ENCODE results near the gene PRR7. TPM values are rescaled to one million over a fixed set of nuclear protein-coding genes. Genes with fewer than 3 reads are reported as not detected.

The PRR7 gene
- polyA plus RNA-seq, 1 of the 3 experiments (the other 2 are of a cell fraction), result 17.1 TPM

DNA sequence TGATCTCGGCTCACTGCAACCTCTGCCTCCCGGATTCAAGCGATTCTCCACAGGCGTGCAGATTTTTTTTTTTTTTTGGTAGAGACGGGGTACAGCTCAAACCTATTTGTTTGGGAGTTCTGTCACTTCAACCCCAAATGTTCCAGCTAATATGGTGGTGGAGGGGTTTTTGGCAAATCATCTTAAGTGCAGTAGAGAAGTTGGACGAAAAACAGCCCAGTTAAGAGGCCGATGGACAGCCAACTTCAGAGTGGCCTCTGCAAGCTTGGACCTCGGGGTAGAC lies 756 bp upstream of the PRR7 start:
- Histone ChIP-seq H3K9me2 (no peaks in the 10 kb centered on the region), H4K20me1 (ENCODE audit: insufficient read depth) (0 out of 2 replicates have a peak, but pooled peaks cover 9% of the 10 kb centered on the region), H3F3A (replicated peaks; ENCODE audit: insufficient read depth) (peaks cover 21% of the 10 kb centered on the region), H3K4me2 (peak overlapping the region; percentile 86), H3K9ac (peak overlapping the region; percentile 92; the same call in 1 of the 2 replicates), H3K9me3 (no peaks in the 10 kb centered on the region), H3K4me1 (ENCODE audit: control insufficient read depth in 1 of 2, insufficient read depth in 2 of 2, low read depth in 1 of 2, low read length in 1 of 2) (peaks cover 23 to 38% of the 10 kb centered on the region in 2 experiments), H3K4me3 (ENCODE audit: low read depth in 2 of 2, low read length in 1 of 2) (peak overlapping the region; percentile 69 to 77), H2AFZ (ENCODE audit: low read depth) (no peak overlapping the region), H3K27me3 (ENCODE audit: insufficient read depth) (no peaks in the 10 kb centered on the region), H3K27ac (ENCODE audit: low read depth in 2 of 2, low read length in 1 of 2) (peak overlapping the region; percentile 93 to 96; a peak in 2 of 4 replicates), H3K36me3 (replicated peaks in 1 of 2; ENCODE audit: control insufficient read depth in 1 of 2, insufficient read depth in 2 of 2, low read length in 1 of 2) (peaks cover 5 to 13% of the 10 kb centered on the region in 2 experiments), H3K79me2 (ENCODE audit: insufficient read depth) (peaks cover 25% of the 10 kb centered on the region)
- POLR2A ChIA-PET, result interaction anchor here (0.8 to 6.1 kb wide), 7 partner anchors 9 to 55 kb away, joined by 3 to 46 read pairs (median 4); partner anchors contain the start of gene GRK6
- DNase-seq, result no peak
- WGBS (ENCODE audit: low lambda C conversion rate), result 55% methylated on average over 8 of the region's 8 CpGs
- TF ChIP-seq JUND (IDR thresholded peaks at IDR 0.05), result no peak
- no peak for TF ChIP-seq MXI1 (IDR thresholded peaks at IDR 0.05; ENCODE audit: low read depth, low read length)
- TF ChIP-seq, protein P1, sequence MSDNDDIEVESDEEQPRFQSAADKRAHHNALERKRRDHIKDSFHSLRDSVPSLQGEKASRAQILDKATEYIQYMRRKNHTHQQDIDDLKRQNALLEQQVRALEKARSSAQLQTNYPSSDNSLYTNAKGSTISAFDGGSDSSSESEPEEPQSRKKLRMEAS (IDR thresholded peaks at IDR 0.05; ENCODE audit: low read depth), result no peak
- no peak for TF ChIP-seq ELF1 (IDR thresholded peaks at IDR 0.05)
- TF ChIP-seq NFIC (IDR thresholded peaks at IDR 0.05; ENCODE audit: borderline replicate concordance), result no peak
- CTCF ChIA-PET, result interaction anchor here (0.7 to 15.5 kb wide), 9 partner anchors 9 to 127 kb away, joined by 3 to 318 read pairs (median 5); partner anchors contain the start of genes GRK6, PDLIM7 and PFN3

DNA sequence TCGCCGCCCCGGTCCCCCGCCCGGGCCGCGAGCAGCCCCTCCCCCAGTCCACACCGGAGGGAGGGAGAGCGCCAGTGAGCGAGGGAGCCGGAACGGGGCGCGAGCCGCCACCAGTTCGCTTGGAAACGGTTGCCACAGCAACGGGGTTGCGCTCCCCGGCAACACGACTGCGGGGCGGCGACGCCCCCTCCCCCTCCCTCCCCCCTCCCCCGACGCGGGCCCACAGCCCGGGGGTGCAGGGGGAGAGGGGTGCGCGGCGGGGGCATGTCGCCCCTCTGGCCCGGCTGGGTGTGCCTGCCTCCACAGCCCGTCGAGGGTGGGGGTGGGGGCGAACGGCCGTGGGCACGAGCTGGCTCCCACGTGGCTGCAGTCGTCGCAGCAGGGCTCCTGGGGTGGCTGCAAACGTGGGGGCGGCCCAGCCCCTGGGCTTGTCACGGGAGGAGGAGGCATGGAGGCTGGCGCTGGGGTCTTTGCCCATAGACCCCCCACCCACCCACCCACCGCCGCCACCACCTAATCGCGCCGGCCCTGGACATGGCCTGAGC lies 524 bp downstream of the PRR7 start:
- DNase-seq, result peak; percentile 90
- Histone ChIP-seq H3K4me3 (ENCODE audit: low read depth in 2 of 2, low read length in 1 of 2) (peak overlapping the region; percentile 69 to 77), H3K9me3 (no peaks in the 10 kb centered on the region), H3K79me2 (ENCODE audit: insufficient read depth) (peaks cover 27% of the 10 kb centered on the region), H3K27ac (ENCODE audit: low read depth in 2 of 2, low read length in 1 of 2) (peak overlapping the region; percentile 93 to 96), H3K36me3 (replicated peaks in 1 of 2; ENCODE audit: control insufficient read depth in 1 of 2, insufficient read depth in 2 of 2, low read length in 1 of 2) (peaks cover 5 to 14% of the 10 kb centered on the region in 2 experiments), H3K9ac (peak overlapping the region; percentile 92), H3K4me2 (peak overlapping the region; percentile 86), H4K20me1 (ENCODE audit: insufficient read depth) (0 out of 2 replicates have a peak, but pooled peaks cover 9% of the 10 kb centered on the region), H3K27me3 (ENCODE audit: insufficient read depth) (no peaks in the 10 kb centered on the region), H3K9me2 (no peaks in the 10 kb centered on the region), H3F3A (replicated peaks; ENCODE audit: insufficient read depth) (peaks cover 21% of the 10 kb centered on the region), H3K4me1 (ENCODE audit: control insufficient read depth in 1 of 2, insufficient read depth in 2 of 2, low read depth in 1 of 2, low read length in 1 of 2) (peaks cover 23 to 47% of the 10 kb centered on the region in 2 experiments), H2AFZ (ENCODE audit: low read depth) (no peak overlapping the region)
- 9% methylated on average over 19 of the region's 52 CpGs for WGBS (ENCODE audit: low lambda C conversion rate)
- CTCF ChIA-PET, result interaction anchor here (0.7 to 15.5 kb wide), 14 partner anchors 8 to 144 kb away, joined by 3 to 318 read pairs (median 4); partner anchors contain the start of genes GRK6, PDLIM7, PFN3 and PRELID1
- TF ChIP-seq, protein P2, sequence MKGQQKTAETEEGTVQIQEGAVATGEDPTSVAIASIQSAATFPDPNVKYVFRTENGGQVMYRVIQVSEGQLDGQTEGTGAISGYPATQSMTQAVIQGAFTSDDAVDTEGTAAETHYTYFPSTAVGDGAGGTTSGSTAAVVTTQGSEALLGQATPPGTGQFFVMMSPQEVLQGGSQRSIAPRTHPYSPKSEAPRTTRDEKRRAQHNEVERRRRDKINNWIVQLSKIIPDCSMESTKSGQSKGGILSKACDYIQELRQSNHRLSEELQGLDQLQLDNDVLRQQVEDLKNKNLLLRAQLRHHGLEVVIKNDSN (IDR thresholded peaks at IDR 0.05; ENCODE audit: borderline replicate concordance, low read depth), result no peak; the same call in 1 of the 2 replicates
- TF ChIP-seq, protein P3, sequence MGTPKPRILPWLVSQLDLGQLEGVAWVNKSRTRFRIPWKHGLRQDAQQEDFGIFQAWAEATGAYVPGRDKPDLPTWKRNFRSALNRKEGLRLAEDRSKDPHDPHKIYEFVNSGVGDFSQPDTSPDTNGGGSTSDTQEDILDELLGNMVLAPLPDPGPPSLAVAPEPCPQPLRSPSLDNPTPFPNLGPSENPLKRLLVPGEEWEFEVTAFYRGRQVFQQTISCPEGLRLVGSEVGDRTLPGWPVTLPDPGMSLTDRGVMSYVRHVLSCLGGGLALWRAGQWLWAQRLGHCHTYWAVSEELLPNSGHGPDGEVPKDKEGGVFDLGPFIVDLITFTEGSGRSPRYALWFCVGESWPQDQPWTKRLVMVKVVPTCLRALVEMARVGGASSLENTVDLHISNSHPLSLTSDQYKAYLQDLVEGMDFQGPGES (IDR thresholded peaks at IDR 0.05; ENCODE audit: low read depth, low read length), result no peak
- TF ChIP-seq CHD2 (IDR thresholded peaks at IDR 0.05; ENCODE audit: low read length, partially characterized antibody), result peak; percentile 66
- TF ChIP-seq MXI1 (IDR thresholded peaks at IDR 0.05; ENCODE audit: low read depth, low read length), result peak; percentile 69
- TF ChIP-seq, protein P1 (IDR thresholded peaks at IDR 0.05; ENCODE audit: low read depth), result peak; percentile 70; the same call in 1 of the 2 replicates
- TF ChIP-seq, protein P4, sequence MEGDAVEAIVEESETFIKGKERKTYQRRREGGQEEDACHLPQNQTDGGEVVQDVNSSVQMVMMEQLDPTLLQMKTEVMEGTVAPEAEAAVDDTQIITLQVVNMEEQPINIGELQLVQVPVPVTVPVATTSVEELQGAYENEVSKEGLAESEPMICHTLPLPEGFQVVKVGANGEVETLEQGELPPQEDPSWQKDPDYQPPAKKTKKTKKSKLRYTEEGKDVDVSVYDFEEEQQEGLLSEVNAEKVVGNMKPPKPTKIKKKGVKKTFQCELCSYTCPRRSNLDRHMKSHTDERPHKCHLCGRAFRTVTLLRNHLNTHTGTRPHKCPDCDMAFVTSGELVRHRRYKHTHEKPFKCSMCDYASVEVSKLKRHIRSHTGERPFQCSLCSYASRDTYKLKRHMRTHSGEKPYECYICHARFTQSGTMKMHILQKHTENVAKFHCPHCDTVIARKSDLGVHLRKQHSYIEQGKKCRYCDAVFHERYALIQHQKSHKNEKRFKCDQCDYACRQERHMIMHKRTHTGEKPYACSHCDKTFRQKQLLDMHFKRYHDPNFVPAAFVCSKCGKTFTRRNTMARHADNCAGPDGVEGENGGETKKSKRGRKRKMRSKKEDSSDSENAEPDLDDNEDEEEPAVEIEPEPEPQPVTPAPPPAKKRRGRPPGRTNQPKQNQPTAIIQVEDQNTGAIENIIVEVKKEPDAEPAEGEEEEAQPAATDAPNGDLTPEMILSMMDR (IDR thresholded peaks at IDR 0.05), result no peak
- POLR2A ChIA-PET, result interaction anchor here (1.2 to 6.1 kb wide), 4 partner anchors 20 to 44 kb away, joined by 3 to 46 read pairs (median 4); partner anchors contain the start of gene GRK6

Data from SK-N-SH (cell line).